CD4-positive, alpha-beta T cell (primary cell): Measurements from ENCODE around the gene CDC42SE2. TPM values are rescaled to one million over a fixed set of nuclear protein-coding genes. Genes with fewer than 3 reads are reported as not detected.
"Not testable (repeated sequence)": the region's sequence is repeated elsewhere in the genome, so short reads cannot be mapped to it uniquely, and the experiment has no call there.

Experiments used
- ATAC-seq: fragments of 200-7000 bp; cut with Tn5 transposase; one replicate; pipeline ENCODE4 v1.10.0; 2022; ENCODE audit warnings: mild to moderate bottlenecking; ENCODE audit not compliant: poor library complexity
- CTCF ChIA-PET: fragments of 350-600 bp; sonication (Branson Sonifier 250); formaldehyde crosslinking; loops from one replicate; lab custom pipeline; 2021; ENCODE audit warnings: antibody characterized with exemption, inconsistent platforms; lab: Charles Lee
- POLR2A ChIA-PET: fragments of 350-600 bp; sonication (Branson Sonifier 250); formaldehyde crosslinking; loops from one replicate; lab custom pipeline; 2021; ENCODE audit warnings: antibody characterized with exemption, inconsistent platforms; lab: Charles Lee
- DNase-seq, 14 experiments: peaks; one replicate each; pipeline ENCODE4 v3.0.0-alpha.2; 2013 to 2020; ENCODE audit warnings: mixed read lengths in 2 of 14
- H3K27ac ChIP-seq, 2 donors: one replicate each; pipeline versions ENCODE4 v1.5.1 to v1.7.0; 2013; ENCODE audit warnings: low read length in 2 of 2, low read depth in 1 of 2, mild to moderate bottlenecking in 1 of 2
- H3K27me3 ChIP-seq, 2 experiments: 1 replicate in 1 of 2; 2 replicates in 1 of 2; pipeline versions ENCODE4 v1.6.1 to v1.7.0; 2013; ENCODE audit warnings: low read length in 2 of 2, control low read depth in 1 of 2, mild to moderate bottlenecking in 1 of 2, moderate library complexity in 1 of 2; ENCODE audit not compliant: insufficient read depth in 2 of 2, control insufficient read depth in 1 of 2
- H3K36me3 ChIP-seq: one replicate; pipeline ENCODE4 v1.6.1; 2013; ENCODE audit warnings: low read length, control low read depth; ENCODE audit not compliant: insufficient read depth
- H3K4me1 ChIP-seq: one replicate; pipeline ENCODE4 v1.6.1; 2013; ENCODE audit warnings: low read length, control low read depth; ENCODE audit not compliant: insufficient read depth
- H3K4me3 ChIP-seq: one replicate; pipeline ENCODE4 v1.5.1; 2013; ENCODE audit warnings: mild to moderate bottlenecking, low read length, moderate library complexity
- H3K9me3 ChIP-seq, 2 experiments: 1 replicate in 1 of 2; 2 replicates in 1 of 2; pipeline versions ENCODE4 v1.6.1 to v1.7.0; 2013; ENCODE audit warnings: low read length in 2 of 2, mild to moderate bottlenecking in 2 of 2, control low read depth in 1 of 2, moderate library complexity in 1 of 2; ENCODE audit not compliant: control insufficient read depth in 1 of 2, insufficient read depth in 1 of 2
- H3K27ac Mint-ChIP-seq: one replicate; pipeline ENCODE4 v1.8.0; 2020; ENCODE audit warnings: mixed read lengths
- H3K27me3 Mint-ChIP-seq: one replicate; pipeline ENCODE4 v1.8.0; 2021; ENCODE audit warnings: mixed read lengths
- H3K36me3 Mint-ChIP-seq: one replicate; pipeline ENCODE4 v1.8.0; 2021; ENCODE audit warnings: low read depth, mixed read lengths
- H3K4me1 Mint-ChIP-seq: one replicate; pipeline ENCODE4 v1.8.0; 2021; ENCODE audit warnings: low read depth, mixed read lengths
- H3K4me3 Mint-ChIP-seq: one replicate; pipeline ENCODE4 v1.8.0; 2020; ENCODE audit warnings: mild to moderate bottlenecking, mixed read lengths
- H3K9me3 Mint-ChIP-seq: one replicate; pipeline ENCODE4 v1.8.0; 2020; ENCODE audit warnings: mixed read lengths
- intact Hi-C, 2 experiments: fragments of 100-400 bp; cut with DNase I in 1 of 2; cut with micrococcal nuclease in 1 of 2; formaldehyde crosslinking; loops; one replicate each; pipeline versions ENCODE4 v1.15.1 to v1.9.0; 2023 to 2025; cut with DNase I, micrococcal nuclease
- total RNA-seq, 174 experiments: library from RNA in 2 of 174; stranded (reverse) in 2 of 174; gene quantifications; one replicate each; pipeline ENCODE4 v1.2.3 and lab custom pipeline; 2021 to 2026
- TF ChIP-seq, protein P1 (sequence below): fragments of 200-600 bp; IDR thresholded peaks from one replicate; pipeline ENCODE4 v1.8.0; 2022; ENCODE audit warnings: antibody characterized with exemption, mild to moderate bottlenecking

The CDC42SE2 gene
- total RNA-seq, 2 experiments from 2014 or later, result 218 to 230 TPM

DNA sequence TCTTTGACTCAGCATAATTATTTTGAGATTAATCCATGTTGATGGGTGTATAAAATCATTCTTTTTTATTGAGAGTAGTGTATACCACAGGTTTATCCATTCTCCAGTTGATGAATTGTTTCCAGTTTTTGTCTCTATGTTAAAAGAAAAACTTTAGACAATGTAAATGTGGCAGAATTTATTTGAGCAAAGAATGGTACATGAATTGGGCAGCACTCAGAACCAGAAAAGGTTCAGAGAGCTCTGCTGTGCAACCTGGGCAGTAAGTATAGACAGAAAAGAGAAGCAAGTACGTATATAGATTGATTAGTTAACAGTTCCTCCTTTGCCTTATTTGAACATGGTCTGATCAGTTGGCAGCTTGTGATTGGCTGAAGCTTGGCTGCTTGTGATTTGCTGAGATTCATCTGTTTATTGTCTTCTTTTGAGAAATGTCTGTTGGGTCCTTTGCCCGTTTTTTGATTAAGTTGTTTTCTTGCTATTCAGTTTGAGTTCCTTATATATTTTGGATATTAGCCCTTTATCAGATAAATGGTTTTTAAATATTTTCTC is 41.4 kb downstream of the CDC42SE2 start:
- CTCF ChIA-PET, result interaction anchor here (0.6 kb wide), 1 partner anchor 318 kb away, joined by 3 read pairs; no protein-coding TSS in a partner anchor
- Histone ChIP-seq H3K27ac (no peak overlapping the region), H3K4me1 (peaks cover 23% of the 10 kb centered on the region), H3K9me3 (no peaks in the 10 kb centered on the region), H3K36me3 (peaks cover 5% of the 10 kb centered on the region), H3K27me3 (no peaks in the 10 kb centered on the region), H3K4me3 (no peak overlapping the region)
- POLR2A ChIA-PET, result interaction anchor here (0.5 to 1.5 kb wide), 5 partner anchors 15 to 40 kb away, joined by 3 to 7 read pairs (median 5); no protein-coding TSS in a partner anchor
- DNase-seq (peak in 1 of 14 experiments; percentile 40), ATAC-seq (no peak)
- TF ChIP-seq, protein P1, sequence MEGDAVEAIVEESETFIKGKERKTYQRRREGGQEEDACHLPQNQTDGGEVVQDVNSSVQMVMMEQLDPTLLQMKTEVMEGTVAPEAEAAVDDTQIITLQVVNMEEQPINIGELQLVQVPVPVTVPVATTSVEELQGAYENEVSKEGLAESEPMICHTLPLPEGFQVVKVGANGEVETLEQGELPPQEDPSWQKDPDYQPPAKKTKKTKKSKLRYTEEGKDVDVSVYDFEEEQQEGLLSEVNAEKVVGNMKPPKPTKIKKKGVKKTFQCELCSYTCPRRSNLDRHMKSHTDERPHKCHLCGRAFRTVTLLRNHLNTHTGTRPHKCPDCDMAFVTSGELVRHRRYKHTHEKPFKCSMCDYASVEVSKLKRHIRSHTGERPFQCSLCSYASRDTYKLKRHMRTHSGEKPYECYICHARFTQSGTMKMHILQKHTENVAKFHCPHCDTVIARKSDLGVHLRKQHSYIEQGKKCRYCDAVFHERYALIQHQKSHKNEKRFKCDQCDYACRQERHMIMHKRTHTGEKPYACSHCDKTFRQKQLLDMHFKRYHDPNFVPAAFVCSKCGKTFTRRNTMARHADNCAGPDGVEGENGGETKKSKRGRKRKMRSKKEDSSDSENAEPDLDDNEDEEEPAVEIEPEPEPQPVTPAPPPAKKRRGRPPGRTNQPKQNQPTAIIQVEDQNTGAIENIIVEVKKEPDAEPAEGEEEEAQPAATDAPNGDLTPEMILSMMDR, result no peak
- H3K27me3 Mint-ChIP-seq, result no peaks in the 10 kb centered on the region
- H3K4me1 Mint-ChIP-seq, result peaks cover 72% of the 10 kb centered on the region
- intact Hi-C loops, result loop anchor here in 1 of 2 experiments (2.0 kb wide), 1 partner anchor 16 kb away; no protein-coding TSS in a partner anchor
- peaks cover 51% of the 10 kb centered on the region for H3K36me3 Mint-ChIP-seq
- H3K4me3 Mint-ChIP-seq, result peak overlapping the region; percentile 25
- no peaks in the 10 kb centered on the region for H3K9me3 Mint-ChIP-seq
- peak overlapping the region; percentile 71 for H3K27ac Mint-ChIP-seq

DNA sequence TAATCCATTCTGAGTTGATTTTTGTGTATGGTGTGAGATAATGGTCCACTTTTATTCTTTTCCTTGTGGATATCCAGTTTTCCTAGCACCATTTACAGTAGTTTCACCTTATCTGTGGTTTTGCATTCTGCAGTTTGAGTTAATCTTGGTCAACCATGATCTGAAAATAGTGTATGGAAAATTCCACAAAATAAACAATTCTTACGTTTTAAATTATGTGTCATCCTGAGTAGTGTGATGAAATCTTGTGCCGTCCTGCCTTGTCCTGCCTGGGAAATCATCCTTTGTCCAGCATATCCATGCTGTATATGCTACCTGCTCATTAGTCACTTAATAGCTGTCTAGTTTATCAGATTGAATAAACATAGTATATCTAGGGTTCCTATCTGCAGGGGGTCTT is 42.1 kb downstream of the CDC42SE2 start:
- Histone ChIP-seq H3K4me1 (peaks cover 19% of the 10 kb centered on the region), H3K27me3 (no peaks in the 10 kb centered on the region), H3K36me3 (peaks cover 3% of the 10 kb centered on the region), H3K9me3 (no peaks in the 10 kb centered on the region), H3K4me3 (no peak overlapping the region), H3K27ac (no peak overlapping the region)
- ChIA-PET CTCF (no interaction called here), POLR2A (interaction anchor here (0.6 to 1.5 kb wide), 2 partner anchors 25 to 40 kb away, joined by 3 to 7 read pairs; no protein-coding TSS in a partner anchor)
- no peak for DNase-seq
- H3K27me3 Mint-ChIP-seq, result no peaks in the 10 kb centered on the region
- ATAC-seq, result peak; percentile 26
- H3K36me3 Mint-ChIP-seq, result peaks cover 48% of the 10 kb centered on the region
- intact Hi-C loops, result loop anchor here in 1 of 2 experiments (2.0 kb wide), 1 partner anchor 17 kb away; no protein-coding TSS in a partner anchor
- peak overlapping the region; percentile 71 for H3K27ac Mint-ChIP-seq
- no peaks in the 10 kb centered on the region for H3K9me3 Mint-ChIP-seq
- H3K4me3 Mint-ChIP-seq, result peak overlapping the region; percentile 56
- H3K4me1 Mint-ChIP-seq, result peaks cover 68% of the 10 kb centered on the region
- TF ChIP-seq, protein P1, result no peak

DNA sequence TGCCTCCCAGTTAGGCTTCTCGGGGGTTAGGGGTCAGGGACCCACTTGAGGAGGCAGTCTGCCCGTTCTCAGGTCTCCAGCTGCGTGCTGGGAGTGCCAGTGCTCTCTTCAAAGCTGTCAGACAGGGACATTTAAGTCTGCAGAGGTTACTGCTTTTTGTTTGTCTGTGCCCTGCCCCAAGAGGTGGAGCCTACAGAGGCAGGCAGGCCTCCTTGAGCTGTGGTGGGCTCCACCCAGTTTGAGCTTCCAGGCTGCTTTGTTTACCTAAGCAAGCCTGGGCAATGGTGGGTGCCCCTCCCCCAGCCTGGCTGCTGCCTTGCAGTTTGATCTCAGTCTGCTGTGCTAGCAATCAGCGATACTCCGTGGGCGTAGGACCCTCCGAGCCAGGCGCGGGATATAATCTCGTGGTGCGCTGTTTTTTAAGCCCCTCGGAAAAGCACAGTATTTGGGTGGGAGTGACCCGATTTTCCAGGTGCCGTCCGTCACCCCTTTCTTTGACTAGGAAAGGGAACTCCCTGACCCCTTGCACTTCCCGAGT is 48.5 kb downstream of the CDC42SE2 start:
- H3K4me1 Mint-ChIP-seq, result peaks cover 79% of the 10 kb centered on the region
- DNase-seq (peak in 13 of 14 experiments; percentile 10 to 72 (median 42)), ATAC-seq (peak; percentile 16)
- H3K27me3 ChIP-seq, H3K9me3 ChIP-seq, H3K27me3 Mint-ChIP-seq, intact Hi-C loops, H3K9me3 Mint-ChIP-seq: not testable (repeated sequence)
- peaks cover 31% of the 10 kb centered on the region for H3K4me1 ChIP-seq
- peak overlapping the region; percentile 95 for H3K27ac Mint-ChIP-seq
- ChIA-PET POLR2A (interaction anchor here (0.6 to 4.7 kb wide), 8 partner anchors 25 to 103 kb away, joined by 3 to 38 read pairs (median 3); partner anchors contain the start of gene CDC42SE2), CTCF (interaction anchor here (0.9 to 2.2 kb wide), 2 partner anchors 48 to 65 kb away, joined by 3 to 7 read pairs; partner anchors contain the start of gene CDC42SE2)
- peak overlapping the region; percentile 38 for H3K4me3 ChIP-seq
- peaks cover 17% of the 10 kb centered on the region for H3K36me3 ChIP-seq
- H3K4me3 Mint-ChIP-seq, result peak overlapping the region; percentile 83
- peaks cover 49% of the 10 kb centered on the region for H3K36me3 Mint-ChIP-seq
- peak overlapping the region in 1 of 2 donors; percentile 29 for H3K27ac ChIP-seq
